EL (cell line): ENCODE results near the gene CDK4.
"Not testable (repeated sequence)": the region's sequence is repeated elsewhere in the genome, so short reads cannot be mapped to it uniquely, and the experiment has no call there.

Source experiments
- DNase-seq: peaks from one replicate; pipeline ENCODE4 v3.0.0-alpha.2; 2016

The CDK4 gene

DNA sequence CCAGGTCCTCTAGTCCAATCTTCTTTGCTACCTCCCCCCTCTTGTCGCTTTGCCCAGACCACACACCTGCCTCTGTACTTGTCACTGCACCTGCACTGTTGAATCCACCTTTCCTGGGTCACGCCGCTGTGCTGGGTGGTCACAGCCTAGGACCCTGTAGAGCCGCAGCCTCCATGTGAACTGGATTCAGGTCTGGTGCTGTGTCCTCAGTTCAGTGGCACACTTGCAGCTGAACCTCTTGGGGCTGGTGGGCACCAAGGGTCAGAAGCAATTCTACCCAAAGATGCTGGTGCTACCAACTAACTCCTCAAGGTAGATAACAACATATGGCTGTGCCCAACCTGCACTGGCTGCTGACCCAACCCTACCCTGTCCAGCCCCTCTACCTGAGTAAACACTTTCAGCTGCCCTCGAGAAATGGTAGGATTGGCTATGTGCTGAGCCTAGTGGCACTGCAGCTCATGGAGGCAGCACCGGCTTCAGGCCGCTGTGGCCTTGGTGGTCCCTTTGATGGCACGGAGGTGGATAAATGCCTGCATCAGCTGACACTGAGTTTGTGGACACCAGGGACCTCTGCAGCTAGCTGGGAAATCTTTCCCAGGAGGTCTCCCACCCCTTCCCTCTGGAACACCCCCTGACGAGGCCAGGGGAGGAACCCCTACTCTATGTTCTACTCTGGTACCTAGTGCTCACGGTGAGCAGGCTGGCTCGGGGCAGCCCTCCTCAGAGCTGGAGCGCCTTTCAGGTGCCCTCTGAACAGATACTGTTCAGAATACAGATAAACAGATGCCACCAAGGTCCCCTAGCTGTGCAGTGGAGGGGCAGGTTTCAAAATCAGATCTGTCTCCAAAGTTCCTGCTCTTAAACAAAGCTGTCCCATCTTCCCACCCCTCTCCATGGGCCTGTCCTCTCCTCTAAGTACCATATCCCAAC, 27.8 kb downstream of the CDK4 start:
- DNase-seq, result no peak

DNA sequence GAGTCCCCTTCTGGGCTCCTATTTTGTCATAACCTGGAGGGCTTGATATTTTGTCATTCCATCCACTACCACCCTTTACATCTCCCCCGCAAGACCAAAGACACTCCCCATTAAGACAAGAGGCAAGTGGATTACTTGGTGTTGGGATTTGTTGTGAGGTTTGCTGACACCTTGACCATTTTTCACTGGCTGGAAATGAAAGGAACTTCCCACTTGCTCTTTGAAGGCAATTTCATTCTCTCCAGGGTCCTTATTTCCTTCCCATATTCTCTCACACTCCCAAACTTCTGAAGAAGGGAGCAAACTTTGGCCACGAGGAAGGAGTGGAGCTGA, 28.5 kb downstream of the CDK4 start:
- no peak for DNase-seq

DNA sequence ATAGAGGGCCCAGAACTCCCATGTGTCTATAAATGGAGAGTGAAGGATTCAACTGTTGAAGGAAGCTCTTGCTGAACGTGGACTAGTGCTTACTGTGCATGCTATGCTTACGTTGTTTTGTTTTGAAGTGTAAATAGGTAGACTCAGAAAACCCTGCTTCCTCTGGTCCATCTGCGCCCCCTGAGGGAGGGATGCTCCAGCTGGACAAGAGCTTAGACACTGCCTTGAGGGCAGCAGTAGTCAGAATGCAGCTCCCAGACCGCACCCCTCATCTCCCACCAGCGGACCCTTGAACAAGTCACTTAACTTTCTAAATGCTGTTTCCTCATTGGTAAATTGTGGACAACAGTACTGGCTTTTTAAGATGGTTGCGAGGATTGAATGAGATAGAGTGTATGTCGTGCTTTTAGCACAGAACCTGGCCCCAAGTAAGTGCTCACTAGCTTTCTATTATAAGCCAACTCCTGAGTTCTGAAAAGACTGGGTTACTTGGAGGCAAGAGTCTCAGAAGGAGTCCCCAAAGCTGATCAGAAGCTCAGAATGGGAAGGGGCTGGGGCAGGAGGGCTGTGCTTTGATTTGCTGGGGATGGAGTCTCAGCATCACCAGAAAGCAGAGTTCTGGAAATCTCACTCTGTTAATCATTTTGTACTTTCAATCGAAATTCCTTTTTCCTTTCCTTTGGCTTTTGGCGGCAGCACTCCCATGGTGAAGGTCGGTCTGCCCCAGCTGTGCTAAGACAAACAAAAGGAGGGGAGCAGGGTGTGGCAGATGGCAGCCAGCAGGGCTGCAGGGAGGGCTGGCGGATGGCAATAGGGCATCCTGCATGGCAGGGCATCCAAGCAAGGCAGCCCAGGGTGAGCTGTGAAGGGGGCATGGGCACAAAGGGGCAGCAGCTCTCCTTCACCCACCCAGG, 29.1 kb downstream of the CDK4 start:
- DNase-seq, result no peak

DNA sequence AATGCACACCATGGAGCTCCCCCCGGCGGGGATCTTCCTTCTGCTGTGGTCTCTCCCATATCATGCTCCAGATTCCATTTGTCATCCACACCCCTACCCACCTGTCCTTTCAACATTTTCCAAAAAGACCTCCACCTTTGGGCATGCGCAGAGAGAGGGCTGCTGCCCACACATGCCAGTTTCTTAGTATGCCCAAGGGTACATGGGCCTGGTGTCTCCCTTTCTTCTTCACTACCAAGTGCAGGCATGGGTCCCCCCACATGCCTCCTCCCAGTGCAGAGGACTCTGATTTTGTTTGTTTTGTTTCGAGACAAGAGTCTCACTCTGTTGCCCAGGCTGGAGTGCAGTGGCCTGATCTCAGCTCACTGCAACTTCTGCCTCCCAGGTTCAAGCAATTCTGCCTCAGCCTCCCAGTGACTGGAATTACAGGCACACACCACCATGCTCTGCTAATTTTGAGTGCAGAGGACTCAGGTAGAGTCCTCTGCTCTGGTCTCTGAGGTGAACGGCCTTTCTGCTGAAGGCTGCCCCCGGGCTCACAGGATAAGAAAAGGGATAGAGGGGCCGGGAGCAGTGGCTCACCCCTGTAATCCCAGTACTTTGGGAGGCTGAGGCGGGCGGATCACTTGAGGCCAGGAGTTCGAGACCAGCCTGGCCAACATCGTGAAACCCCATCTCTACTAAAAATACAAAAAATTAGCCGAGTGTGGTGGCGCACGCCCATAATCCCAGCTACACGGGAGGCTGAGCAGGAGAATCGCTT, 30.1 kb downstream of the CDK4 start:
- DNase-seq, result not testable (repeated sequence)

DNA sequence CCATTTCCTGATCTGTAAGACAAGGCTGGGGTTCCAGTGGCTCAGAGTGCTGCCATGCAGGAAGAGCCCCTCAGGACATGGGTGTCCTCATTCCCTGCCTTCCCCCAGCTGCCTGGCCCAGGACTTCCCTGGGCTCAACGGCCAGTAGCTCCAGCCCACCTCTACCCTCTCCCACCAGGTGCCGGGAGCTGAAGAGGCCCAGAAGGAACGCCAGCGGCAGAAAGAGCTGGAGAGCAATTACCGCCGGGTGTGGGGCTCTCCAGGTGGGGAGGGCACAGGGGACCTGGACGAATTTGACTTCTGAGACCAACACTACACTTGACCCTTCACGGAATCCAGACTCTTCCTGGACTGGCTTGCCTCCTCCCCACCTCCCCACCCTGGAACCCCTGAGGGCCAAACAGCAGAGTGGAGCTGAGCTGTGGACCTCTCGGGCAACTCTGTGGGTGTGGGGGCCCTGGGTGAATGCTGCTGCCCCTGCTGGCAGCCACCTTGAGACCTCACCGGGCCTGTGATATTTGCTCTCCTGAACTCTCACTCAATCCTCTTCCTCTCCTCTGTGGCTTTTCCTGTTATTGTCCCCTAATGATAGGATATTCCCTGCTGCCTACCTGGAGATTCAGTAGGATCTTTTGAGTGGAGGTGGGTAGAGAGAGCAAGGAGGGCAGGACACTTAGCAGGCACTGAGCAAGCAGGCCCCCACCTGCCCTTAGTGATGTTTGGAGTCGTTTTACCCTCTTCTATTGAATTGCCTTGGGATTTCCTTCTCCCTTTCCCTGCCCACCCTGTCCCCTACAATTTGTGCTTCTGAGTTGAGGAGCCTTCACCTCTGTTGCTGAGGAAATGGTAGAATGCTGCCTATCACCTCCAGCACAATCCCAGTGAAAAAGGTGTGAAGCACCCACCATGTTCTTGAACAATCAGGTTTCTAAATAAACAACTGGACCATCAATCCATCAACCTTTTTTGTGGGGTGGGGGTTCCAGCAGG, 31.2 kb downstream of the CDK4 start:
- DNase-seq, result no peak

DNA sequence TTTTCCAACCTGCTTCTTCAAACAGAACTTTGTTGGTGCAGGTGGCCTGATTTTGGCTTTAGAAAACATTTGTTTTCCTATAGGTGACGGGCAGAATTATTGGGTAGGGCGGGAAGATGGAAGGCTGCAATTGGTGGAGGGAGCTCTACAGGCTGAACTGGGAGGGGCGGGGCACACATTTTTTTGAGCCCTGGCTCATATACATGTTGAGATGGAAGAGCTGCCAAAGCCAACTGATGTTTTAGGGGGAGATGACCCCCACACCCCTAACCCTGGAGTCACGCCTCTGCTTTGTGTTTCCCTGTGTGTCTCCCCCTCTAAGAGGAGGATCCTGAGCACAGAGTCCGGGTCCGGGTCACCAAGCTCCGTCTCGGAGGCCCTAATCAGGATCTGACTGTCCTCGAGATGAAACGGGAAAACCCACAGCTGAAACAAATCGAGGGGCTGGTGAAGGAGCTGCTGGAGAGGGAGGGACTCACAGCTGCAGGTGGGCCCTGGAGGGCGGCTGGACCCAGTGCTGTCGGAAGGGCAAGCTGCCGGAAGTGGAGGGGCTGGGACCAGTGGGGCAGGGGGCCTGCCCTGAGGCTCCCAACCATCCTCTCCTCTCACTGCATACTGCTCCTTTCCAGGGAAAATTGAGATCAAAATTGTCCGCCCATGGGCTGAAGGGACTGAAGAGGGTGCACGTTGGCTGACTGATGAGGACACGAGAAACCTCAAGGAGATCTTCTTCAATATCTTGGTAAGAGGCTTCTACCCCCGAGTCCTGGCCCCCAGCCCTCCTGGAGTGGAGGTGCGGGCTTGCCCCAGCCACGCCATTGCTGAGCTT, 32.1 kb downstream of the CDK4 start:
- no peak for DNase-seq

DNA sequence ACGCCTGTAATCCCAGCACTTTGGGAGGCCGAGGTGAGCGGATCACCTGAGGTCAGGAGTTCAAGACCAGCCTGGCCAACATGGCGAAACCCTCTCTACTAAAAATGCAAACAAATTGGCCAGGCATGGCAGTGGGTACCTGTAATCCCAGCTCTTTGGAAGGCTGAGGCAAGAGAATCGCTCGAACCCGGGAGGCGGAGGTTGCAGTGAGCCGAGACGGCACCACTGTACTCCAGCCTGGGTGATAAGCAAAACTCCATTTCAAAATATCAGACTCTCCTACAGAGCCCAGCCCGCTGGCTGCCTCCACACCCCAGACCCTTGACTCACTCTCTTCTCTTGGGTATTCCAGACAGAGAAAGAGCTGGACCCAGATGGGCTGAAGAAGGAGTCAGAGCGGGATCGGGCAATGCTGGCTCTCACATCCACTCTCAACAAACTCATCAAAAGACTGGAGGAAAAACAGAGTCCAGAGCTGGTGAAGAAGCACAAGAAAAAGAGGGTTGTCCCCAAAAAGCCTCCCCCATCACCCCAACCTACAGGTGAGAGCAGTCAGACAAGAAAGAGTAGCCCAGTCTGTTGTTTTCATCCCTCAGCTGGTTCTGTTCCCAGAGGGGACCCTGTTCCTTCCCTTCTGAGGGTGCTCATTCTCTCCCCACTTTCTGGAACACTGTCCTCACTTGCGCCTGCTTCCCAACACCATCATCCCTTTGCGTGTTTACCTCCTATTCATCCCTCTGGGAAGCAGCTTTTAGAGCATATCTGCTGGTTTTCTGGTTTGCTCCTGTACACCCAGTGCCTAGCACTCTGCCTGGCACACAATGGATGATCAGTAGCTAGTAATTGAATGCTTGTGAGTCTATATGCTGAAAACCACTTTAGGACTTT, 33.2 kb downstream of the CDK4 start:
- DNase-seq, result no peak

DNA sequence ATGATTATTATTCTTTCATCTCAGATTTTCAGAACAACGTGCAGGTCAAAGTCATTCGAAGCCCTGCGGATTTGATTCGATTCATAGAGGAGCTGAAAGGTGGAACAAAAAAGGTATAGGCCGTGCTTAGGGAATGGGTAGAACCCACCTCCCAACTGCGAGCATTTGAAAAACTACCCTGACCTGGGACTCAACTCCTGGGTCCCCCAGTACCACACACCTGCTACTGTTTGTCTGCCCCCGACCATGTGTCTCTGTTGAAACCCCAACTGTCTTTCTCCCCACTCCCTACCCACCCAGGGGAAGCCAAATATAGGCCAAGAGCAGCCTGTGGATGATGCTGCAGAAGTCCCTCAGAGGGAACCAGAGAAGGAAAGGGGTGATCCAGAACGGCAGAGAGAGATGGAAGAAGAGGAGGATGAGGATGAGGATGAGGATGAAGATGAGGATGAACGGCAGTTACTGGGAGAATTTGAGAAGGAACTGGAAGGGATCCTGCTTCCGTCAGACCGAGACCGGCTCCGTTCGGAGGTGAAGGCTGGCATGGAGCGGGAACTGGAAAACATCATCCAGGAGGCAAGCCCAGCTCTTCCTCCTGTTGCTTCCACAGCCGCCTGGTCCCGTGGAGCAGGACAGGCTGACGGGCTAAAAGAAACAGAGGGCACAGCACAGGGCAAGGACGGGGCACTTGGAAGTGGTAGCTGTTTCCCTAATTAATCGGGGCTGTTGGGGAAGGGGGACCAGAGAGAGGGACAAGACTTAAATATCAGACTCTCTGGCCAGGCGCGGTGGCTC, 34.1 kb downstream of the CDK4 start:
- DNase-seq, result no peak

DNA sequence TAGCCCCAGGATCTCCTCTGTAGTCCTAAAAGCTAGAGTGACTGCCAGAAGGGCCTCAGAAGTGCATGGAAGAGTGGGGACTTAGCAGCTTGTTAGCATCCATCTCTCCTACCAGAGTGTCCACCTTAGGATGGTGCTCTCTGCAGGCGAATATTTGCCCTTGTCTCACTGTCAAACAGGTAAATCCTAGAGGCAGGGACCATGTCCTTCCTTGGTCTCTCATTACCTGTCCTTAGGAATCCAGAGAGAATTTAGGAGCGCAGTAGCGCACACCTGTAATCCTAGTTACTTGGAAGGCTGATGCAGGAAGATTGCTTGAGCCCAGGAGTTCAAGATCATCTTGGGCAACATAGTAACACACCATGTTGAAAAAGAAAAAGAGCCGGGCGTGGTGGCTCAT, 35.0 kb downstream of the CDK4 start:
- no peak for DNase-seq

DNA sequence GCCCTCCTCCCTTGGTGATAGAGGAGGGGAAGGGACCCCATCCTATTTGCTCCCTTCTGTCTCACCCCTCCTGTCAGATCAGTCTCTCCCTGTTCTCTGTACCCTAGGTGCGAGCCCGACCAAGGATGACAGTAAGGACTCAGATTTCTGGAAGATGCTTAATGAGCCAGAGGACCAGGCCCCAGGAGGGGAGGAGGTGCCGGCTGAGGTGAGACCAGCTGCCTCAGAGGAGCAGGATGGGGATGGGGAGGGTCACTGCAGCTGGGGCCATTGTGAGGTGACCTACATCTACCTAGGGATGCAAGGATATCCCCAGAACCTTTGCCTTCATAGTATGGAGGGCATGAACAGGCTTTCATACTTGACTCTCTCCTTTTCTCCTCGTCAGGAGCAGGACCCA, 35.8 kb downstream of the CDK4 start:
- DNase-seq, result no peak

DNA sequence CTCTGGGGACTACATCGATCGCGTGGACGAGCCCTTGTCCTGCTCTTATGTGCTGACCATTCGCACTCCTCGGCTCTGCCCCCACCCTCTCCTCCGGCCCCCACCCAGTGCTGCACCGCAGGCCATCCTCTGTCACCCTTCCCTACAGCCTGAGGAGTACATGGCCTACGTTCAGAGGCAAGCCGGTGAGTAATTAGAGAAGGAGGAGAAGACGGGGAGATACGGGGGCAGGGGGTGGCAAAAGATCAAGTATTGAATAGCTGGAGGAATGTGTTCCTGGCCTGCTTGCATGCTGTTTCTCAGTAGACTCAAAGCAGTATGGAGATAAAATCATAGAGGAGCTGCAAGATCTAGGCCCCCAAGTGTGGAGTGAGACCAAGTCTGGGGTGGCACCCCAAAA, 36.3 kb downstream of the CDK4 start:
- DNase-seq, result no peak

DNA sequence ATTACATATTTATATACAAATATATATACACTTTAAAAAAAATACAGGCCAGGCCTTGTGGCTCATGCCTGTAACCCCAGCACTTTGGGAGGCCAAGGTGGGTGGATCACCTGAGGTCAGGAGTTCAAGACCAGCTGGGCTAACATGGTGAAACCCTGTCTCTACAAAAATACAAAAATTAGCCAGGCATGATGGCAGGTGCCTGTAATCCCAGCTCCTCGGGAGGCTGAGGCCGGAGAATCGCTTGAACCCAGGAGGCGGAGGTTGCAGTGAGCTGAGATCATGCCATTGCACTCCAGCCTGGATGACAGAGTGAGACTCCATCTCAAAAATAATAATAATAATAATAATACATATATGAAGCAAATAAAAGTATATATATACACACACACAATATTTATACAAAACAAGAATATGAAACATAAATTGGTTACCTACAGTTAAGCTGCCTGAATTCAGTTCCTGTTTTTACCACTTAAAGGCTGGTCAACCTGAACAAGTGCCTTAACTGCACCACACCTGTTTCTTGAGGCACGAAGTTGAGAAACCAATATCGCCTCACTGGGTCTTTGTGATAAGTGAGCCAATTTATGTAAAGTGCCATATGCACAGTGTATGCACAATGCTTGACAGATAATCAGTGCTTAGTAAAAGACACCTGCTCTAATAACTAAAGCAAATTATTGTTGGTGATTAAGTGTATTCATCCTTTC, 36.9 kb downstream of the CDK4 start:
- not testable (repeated sequence) for DNase-seq

DNA sequence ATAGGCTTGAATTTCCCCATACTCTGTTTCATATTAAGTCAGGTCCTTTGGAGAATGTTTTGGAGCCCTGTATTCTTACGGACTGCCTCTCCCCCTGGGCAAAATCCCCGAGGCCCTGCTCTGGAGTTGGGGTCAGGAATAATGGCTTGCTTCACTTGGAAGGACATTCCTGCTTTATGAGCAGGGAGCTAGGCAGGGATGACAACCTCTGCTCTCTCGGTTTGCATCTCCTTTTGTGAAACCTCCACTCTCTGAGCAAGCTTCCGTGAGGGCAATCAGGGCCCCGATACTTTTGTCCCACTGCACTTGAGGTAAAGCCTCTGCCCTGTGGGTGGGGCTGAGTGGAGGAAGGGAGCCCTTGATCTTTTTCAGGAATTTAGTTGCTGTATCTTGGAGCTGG, 38.9 kb downstream of the CDK4 start:
- DNase-seq, result no peak

DNA sequence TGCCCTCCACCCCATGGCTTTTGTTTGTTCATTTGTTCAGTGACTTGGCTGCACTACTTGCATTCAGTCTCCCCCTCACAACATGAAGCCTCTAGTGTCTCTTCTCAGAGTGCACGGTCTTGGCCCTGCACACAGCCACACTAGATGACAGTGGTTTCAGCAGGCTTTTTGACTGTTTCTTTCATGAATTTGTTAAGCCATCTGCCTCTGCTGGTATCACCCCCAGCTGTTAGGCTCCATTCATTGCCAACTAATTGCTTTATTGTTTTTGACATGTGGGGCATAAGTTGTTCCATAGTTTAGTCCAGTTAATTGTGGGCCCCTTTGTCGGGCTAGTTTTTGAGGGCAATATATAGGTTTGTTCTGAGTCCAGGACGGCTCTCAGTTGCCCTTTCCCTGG, 39.4 kb downstream of the CDK4 start:
- no peak for DNase-seq

DNA sequence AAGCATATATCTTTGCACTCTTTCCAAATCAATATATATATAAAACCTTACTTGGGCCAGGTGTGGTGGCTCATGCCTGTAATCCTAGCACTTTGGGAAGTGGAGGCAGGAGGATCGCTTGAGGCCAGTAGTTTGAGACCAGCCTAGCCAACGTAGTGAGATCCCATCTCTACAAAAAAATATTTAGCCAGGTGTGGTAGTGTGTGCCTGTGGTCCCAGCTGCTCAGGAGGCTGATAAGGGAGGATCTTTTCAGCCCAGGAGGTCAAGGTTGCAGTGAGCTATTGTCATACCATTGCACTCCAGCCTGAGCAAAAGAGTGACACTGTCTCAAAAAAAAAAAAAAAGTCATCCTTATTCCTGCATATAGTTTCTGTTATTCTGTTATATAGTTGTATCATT, 43.8 kb downstream of the CDK4 start:
- DNase-seq, result no peak

DNA sequence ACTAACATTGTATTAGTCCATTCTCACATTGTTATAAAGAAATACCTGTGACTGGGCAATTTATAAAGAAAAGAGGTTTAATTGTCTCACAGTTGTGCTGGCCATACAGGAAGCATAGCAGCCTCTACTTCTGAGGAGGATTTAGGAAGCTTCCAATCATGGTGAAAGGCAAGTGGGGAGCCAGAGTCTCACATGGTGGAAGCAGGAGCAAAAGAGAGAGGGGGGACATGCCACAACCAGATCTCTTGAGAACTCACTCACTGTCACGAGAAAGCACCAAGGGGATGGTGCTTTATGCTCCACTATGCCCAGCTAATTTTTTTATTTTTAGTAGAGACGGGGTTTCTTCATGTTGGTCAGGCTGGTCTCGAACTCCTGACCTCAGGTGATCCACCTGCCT, 44.9 kb downstream of the CDK4 start:
- no peak for DNase-seq

DNA sequence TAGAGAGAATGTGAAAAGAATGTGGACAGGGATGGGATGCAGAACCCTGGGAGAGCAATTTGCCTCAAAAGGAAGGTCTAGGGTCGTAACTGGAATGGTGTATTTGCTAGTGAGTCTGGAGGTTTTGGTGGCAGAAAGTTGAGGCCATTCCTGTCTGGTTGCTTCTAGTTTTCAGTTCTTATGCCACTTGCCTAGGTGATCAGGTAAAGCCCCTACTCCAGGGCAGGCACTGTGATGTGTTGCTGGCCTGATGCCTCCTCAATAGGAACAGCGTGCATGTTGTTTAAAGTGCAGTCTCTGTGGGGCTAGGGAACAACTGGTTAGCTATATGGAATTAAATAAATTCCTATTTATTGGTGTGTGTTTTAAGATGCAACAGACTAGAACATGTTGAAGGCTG, 51.8 kb downstream of the CDK4 start:
- DNase-seq, result no peak

DNA sequence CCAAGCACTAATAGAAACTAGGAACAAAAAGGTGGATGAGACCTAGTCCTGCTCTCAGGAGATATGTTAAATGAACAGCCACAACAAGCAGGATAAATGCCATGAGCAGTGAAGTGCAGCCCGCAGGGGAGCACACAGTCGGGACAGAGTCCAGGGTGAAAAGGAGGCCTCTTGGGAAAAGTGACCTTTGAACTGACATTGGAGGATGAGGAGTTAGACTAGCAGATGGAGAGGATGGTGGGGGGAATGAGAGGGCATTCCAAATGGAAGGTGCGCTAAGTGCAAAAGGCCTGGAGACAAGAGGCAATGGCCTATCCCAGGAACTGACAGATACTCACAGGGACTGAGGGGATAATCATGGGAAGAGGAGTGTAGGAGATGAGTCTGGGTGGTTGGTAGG, 53.7 kb downstream of the CDK4 start:
- no peak for DNase-seq
